Astrocyte of the spinal cord (primary cell): Measurements from ENCODE around the gene FHIT.

Source experiments
- DNase-seq: peaks from one replicate; pipeline ENCODE4 v3.0.0; 2011; ENCODE audit warnings: low read depth, low spot score
- H3K4me3 ChIP-seq: 2 replicates; pipeline ENCODE4 v1.5.1; 2011; ENCODE audit warnings: low read depth, mild to moderate bottlenecking, low read length, moderate library complexity
- CTCF ChIP-seq: IDR thresholded peaks from 2 replicates; pipeline ENCODE4 v1.5.1; 2012; ENCODE audit warnings: low read depth, mild to moderate bottlenecking, low read length, inconsistent platforms
- in situ Hi-C: cut with HindIII; loops from 2 replicates; pipeline ENCODE4 v1.10.0; 2017; ENCODE audit warnings: low sequenced_read_pairs

The FHIT gene

GRCh38 chr3:60954048-60954447 is 297.2 kb downstream of the FHIT start:
- H3K4me3 ChIP-seq: no peak overlapping the region
- TF ChIP-seq CTCF: no peak
- in situ Hi-C loops: no loop called here
- DNase-seq: peak; percentile 40

DNA sequence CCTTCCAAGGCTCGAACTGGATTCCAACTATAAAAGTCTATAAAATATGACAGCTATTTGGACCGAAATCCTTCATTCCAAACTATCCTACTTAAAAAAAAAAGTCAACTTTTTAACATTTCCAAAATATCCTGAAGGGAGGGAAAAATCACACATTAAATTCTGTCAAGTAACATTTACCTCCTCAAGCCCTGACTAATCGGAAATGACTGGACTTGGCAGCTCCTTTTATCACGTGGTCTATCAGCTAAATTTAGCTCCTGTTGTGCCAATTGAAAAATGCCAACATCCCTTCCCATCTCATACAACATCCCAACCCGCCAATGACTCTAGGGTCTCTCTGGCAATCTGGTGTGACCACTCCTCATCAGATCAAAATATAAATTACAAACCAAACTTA is 297.9 kb downstream of the FHIT start:
- in situ Hi-C loops: no loop called here
- peak; percentile 32 for DNase-seq
- H3K4me3 ChIP-seq: no peak overlapping the region
- TF ChIP-seq CTCF: no peak

DNA sequence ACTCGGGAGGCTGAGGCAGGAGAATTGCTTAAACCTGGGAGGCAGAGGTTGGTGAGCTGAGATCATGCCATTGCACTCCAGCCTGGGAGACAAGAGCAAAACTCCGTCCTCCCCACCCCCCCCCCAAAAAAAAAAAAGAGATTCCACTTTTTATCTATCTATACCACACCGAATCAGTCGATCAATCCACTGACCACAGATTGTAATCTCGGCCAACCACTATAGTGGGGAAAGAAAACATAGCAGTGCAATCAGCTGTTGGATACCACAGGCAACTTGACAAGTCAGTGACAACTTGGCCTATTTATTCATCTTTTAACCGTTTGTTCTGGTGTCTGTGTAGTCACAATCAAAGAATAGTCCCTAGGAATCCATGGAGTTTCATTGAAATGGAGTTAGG is 299.2 kb downstream of the FHIT start:
- in situ Hi-C loops: no loop called here
- no peak for DNase-seq
- TF ChIP-seq CTCF: no peak
- H3K4me3 ChIP-seq: no peak overlapping the region

- H3K4me3 ChIP-seq: no peak overlapping the region
- DNase-seq: no peak
- no peak for TF ChIP-seq CTCF
- in situ Hi-C loops: no loop called here
Measured at GRCh38 chr3:60949146-60949545, 302.1 kb downstream of the FHIT start.

DNA sequence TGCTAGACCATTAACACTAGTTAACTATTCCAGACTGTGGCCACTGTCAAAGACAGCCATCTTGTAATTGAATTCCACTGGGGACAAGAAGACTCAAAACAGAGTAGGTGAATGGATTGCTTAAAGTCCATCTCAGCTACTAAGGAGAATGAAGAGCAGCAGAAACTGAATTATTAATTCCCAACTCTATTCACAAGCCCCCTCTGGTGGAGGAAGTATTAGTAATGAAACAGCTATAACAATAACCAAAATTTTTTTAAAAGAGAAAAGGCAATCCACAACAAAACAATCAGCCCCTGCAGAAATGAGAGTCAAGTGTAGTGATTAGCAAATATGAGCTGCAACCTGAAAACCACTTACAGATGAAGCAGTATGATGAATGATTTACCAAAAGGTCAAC is 302.8 kb downstream of the FHIT start:
- peak; percentile 34 for DNase-seq
- in situ Hi-C loops: no loop called here
- peak; percentile 41 for TF ChIP-seq CTCF
- H3K4me3 ChIP-seq: no peak overlapping the region

DNA sequence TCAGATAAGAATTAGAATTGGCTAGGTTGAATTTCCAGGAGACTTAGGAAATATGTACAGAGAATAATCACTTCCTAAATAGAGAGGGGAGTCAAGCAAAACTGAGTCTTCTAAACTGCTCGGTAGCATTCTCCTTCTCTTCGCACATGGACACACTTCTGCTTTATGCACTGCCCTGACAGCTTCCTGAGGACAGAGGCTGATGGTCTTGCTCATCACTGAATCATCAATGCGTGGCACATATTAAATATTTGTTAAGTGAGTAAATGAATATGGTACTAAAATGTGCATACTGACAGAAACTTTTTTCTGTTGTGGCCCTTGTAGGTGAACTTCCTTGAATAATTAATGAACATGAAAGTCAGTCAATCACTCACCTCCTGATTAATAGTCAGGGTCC is 315.5 kb downstream of the FHIT start:
- no peak overlapping the region for H3K4me3 ChIP-seq
- no peak for TF ChIP-seq CTCF
- in situ Hi-C loops: no loop called here
- peak; percentile 64 for DNase-seq

DNA sequence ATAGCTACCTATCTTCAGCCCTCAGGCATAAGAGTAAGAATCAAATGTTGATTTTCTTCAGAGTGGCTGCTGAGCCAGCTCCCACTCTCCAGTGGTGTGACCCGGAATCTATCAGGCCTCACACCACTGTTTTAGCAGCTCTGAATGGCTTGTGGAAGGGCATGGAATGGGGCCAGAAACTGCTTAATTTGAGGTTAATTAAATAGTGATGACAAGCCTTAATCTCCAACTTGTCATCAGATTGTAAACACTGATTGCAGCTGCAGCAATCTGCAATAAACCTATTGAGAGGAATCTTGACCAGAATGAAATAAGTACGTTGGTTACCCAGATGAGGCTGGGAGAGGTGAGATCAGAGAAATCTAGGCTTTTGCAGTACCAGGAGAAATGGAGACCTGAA is 317.4 kb downstream of the FHIT start:
- no peak for DNase-seq
- no peak overlapping the region for H3K4me3 ChIP-seq
- in situ Hi-C loops: no loop called here
- no peak for TF ChIP-seq CTCF
